ENCODE results near the gene CRELD2. TPM values are rescaled to one million over a fixed set of nuclear protein-coding genes. Genes with fewer than 3 reads are reported as not detected.

The CRELD2 gene
- total and polyA plus RNA-seq, 2 of the 8 experiments (the other 6 are each of a cell fraction or from before 2014, with no cell fraction given) = 24.5 to 36.6 TPM

DNA sequence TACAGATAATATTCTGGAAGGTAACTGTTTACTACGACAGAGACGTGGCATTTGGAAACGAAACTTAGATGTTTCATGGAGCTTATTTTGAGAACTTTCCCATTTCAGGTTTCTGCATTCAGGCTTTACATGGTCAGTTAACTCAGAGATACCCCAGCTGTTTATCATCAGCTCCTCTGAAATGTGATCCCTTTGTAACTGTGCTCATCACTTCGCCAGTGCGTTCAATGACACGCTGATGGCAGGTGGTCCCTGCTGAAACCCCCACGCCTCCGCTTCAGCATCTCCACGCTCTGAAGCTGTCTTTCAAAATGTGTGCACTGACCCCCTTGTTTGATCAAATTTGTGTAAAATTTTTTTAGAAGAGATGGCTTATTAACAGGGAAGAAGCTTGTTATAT, 30.7 kb upstream of the CRELD2 start:
- Histone ChIP-seq H4K20me1 (replicated peaks in 1 of 2; ENCODE audit: control insufficient read depth in 1 of 2, insufficient read depth in 2 of 2, low read length in 2 of 2) (peaks cover 0 to 8% of the 10 kb centered on the region in 2 experiments), H3K4me3 (ENCODE audit: extremely low read depth in 1 of 4, insufficient read depth in 2 of 4, low read depth in 3 of 4, low read length in 4 of 4) (no peak overlapping the region), H3K56ac (replicated peaks; ENCODE audit: insufficient read length, low read depth, low read length) (no peak overlapping the region), H3K18ac (ENCODE audit: extremely low read depth, low read length) (no peak overlapping the region), H3K36me3 (ENCODE audit: control insufficient read depth in 2 of 4, insufficient read depth in 4 of 4, low read length in 3 of 4) (peaks cover 3 to 38% (median 23%) of the 10 kb centered on the region in 4 experiments; a peak in 7 of 8 replicates), H2BK12ac (ENCODE audit: low read depth, low read length) (no peak overlapping the region), H3K23me2 (ENCODE audit: low read depth, low read length) (no peaks in the 10 kb centered on the region), H2BK120ac (replicated peaks; ENCODE audit: low read depth, low read length) (no peak overlapping the region), H4K8ac (ENCODE audit: extremely low read depth, insufficient read depth, low read length) (no peak overlapping the region), H3K9me3 (ENCODE audit: insufficient read depth in 2 of 2, low read depth in 1 of 2, low read length in 1 of 2) (peaks cover 3 to 4% of the 10 kb centered on the region in 2 experiments; a peak in 2 of 4 replicates), H3K4ac (replicated peaks; ENCODE audit: insufficient read length, low read depth, low read length) (no peak overlapping the region), H3K4me1 (replicated peaks in 1 of 4; ENCODE audit: control insufficient read depth in 3 of 4, insufficient read depth in 4 of 4, low read length in 3 of 4) (no peaks in the 10 kb centered on the region), H3K4me2 (ENCODE audit: insufficient read depth in 1 of 2, low read depth in 2 of 2, low read length in 2 of 2) (no peak overlapping the region), H3K23ac (ENCODE audit: insufficient read length) (no peak overlapping the region), H2AFZ (ENCODE audit: low read length) (no peak overlapping the region), H3K27ac (ENCODE audit: low read depth, low read length) (no peak overlapping the region), H2BK20ac (ENCODE audit: low read length) (no peak overlapping the region), H3K14ac (ENCODE audit: insufficient read length) (no peak overlapping the region), H2BK15ac (ENCODE audit: low read length) (no peak overlapping the region), H3K9ac (replicated peaks in 1 of 4; ENCODE audit: extremely low read depth in 1 of 4, low read depth in 3 of 4, low read length in 3 of 4) (no peak overlapping the region), H3K79me2 (ENCODE audit: control insufficient read depth in 1 of 2, insufficient read depth in 2 of 2, low read length in 2 of 2) (peaks cover 0 to 11% of the 10 kb centered on the region in 2 experiments; a peak in 2 of 4 replicates), H4K91ac (replicated peaks; ENCODE audit: insufficient read length, low read length) (no peak overlapping the region), H4K5ac (ENCODE audit: insufficient read length, low read depth, low read length) (no peak overlapping the region), H2AK5ac (ENCODE audit: low read depth, low read length) (no peak overlapping the region), H3K27me3 (replicated peaks in 1 of 4; ENCODE audit: control insufficient read depth in 3 of 4, extremely low read depth in 1 of 4, insufficient read depth in 3 of 4, low read length in 3 of 4) (no peaks in the 10 kb centered on the region), H3K79me1 (ENCODE audit: low read depth, low read length) (peaks cover 12% of the 10 kb centered on the region), H2BK5ac (ENCODE audit: low read depth, low read length) (no peak overlapping the region)
- FAIRE-seq = no peak
- POLR2A ChIA-PET (ENCODE audit: partially characterized antibody) = no interaction called here
- WGBS, 2 experiments (ENCODE audit: extremely low coverage in 1 of 2, insufficient coverage in 1 of 2, insufficient read length in 1 of 2, insufficient replicate concordance in 2 of 2, low coverage in 1 of 2, low lambda C conversion rate in 2 of 2, missing lambda C conversion rate in 1 of 2) = 96% methylated on average over 9 of the region's 9 CpGs; no CpG with 5 or more reads in 1 of the 2 experiments
- CTCF ChIA-PET (ENCODE audit: partially characterized antibody) = interaction anchor here (1.7 kb wide), 1 partner anchor 17 kb away, joined by 4 read pairs; no protein-coding TSS in a partner anchor
- no peak for DNase-seq (ENCODE audit: low read depth in 1 of 2, low spot score in 2 of 2)
- no peak for TF ChIP-seq TEAD4 (IDR thresholded peaks at IDR 0.05; ENCODE audit: low read depth, low read length)
- TF ChIP-seq KDM1A (IDR thresholded peaks at IDR 0.05; ENCODE audit: borderline replicate concordance, low read length) = no peak
- TF ChIP-seq HDAC6 (IDR thresholded peaks at IDR 0.05; ENCODE audit: low read depth, low read length) = no peak
- no peak for TF ChIP-seq PHF8 (conservative IDR thresholded peaks at IDR 0.05; ENCODE audit: low read depth, low read length)
- no peak for TF ChIP-seq EZH2 (IDR thresholded peaks at IDR 0.05; ENCODE audit: low read depth, low read length, severe bottlenecking)
